K562 (cell line): ENCODE measurements around the gene CCDC78. TPM values are rescaled to one million over a fixed set of nuclear protein-coding genes. Genes with fewer than 3 reads are reported as not detected.

ENCODE experiments used
- ARID3A ChIP-seq: IDR thresholded peaks from 2 replicates; pipeline ENCODE4 v1.6.1; 2012; ENCODE audit warnings: low read depth, low read length, improper control_type of control experiment, borderline replicate concordance
- CREM ChIP-seq: IDR thresholded peaks from 2 replicates; pipeline ENCODE4 v1.6.1; 2014; ENCODE audit warnings: antibody characterized with exemption, low read depth
- DEAF1 ChIP-seq: fragments of 450-650 bp; formaldehyde crosslinking; IDR thresholded peaks from 2 replicates; pipeline ENCODE4 v1.4.0; 2020; ENCODE audit warnings: mild to moderate bottlenecking, moderate library complexity
- HMGXB4 ChIP-seq: sonication (generic); formaldehyde crosslinking; IDR thresholded peaks from 2 replicates; pipeline ENCODE4 v1.8.1; 2023; ENCODE audit warnings: mild to moderate bottlenecking, missing genetic modification reagents
- RBFOX2 ChIP-seq: fragments of 200-400 bp; formaldehyde crosslinking; IDR thresholded peaks from 2 replicates; pipeline ENCODE4 v1.6.1; 2017; ENCODE audit warnings: low read depth, mild to moderate bottlenecking, low read length, moderate library complexity
- REST ChIP-seq, 2 experiments: fragments of 450-650 bp; formaldehyde crosslinking in 1 of 2; IDR thresholded peaks; 2 replicates each; pipeline versions ENCODE4 v1.4.0 to v1.6.1; 2014 to 2020; ENCODE audit warnings: mild to moderate bottlenecking in 2 of 2, borderline replicate concordance in 1 of 2, low read depth in 1 of 2
- RFX1 ChIP-seq: fragments of 450-650 bp; IDR thresholded peaks from 2 replicates; pipeline ENCODE4 v1.6.1; 2016; ENCODE audit warnings: mild to moderate bottlenecking, moderate library complexity
- TFAP4 ChIP-seq: sonication (generic); formaldehyde crosslinking; IDR thresholded peaks from 2 replicates; pipeline ENCODE4 v1.8.0; 2022; ENCODE audit warnings: missing genetic modification reagents, mild to moderate bottlenecking, moderate library complexity, borderline replicate concordance
- XRCC5 ChIP-seq: fragments of 200-400 bp; formaldehyde crosslinking; IDR thresholded peaks from 2 replicates; pipeline ENCODE4 v1.6.1; 2017; ENCODE audit warnings: low read depth, mild to moderate bottlenecking, low read length
- ZNF324 ChIP-seq: fragments of 250-450 bp; sonication (Bioruptor Pico); IDR thresholded peaks from 2 replicates; pipeline ENCODE4 v1.4.0; 2020; ENCODE audit warnings: mild to moderate bottlenecking
- polyA plus RNA-seq, 8 experiments: library from polyadenylated mRNA; depleted of rRNA in 4 of 8; stranded (reverse) in 5 of 8; unstranded in 3 of 8; fragments of >200 nt; fragmentation: Nextera tagmentation in 2 of 8; fragmentation: Illumina TruSeq in 1 of 8; extraction: Ambion mirVana in 2 of 8; extraction: Trizol in 1 of 8; gene quantifications; 2 replicates each; pipeline versions ENCODE4 v1.2.1 to v1.2.3, GENCODE V29; 2011 to 2014; ENCODE audit warnings: inconsistent platforms in 1 of 8, missing spikeins in 1 of 8
- total RNA-seq, 7 experiments: library from RNA; depleted of rRNA in 6 of 7; stranded (reverse); fragments of >200 nt in 6 of 7; fragmentation: Illumina TruSeq in 2 of 7; extraction: Trizol in 2 of 7; gene quantifications; 2 replicates each; pipeline versions ENCODE4 v1.2.1 to v1.2.3, GENCODE V29; 2011 to 2021; ENCODE audit warnings: low replicate concordance in 1 of 7

Gene CCDC78
- total and polyA plus RNA-seq, 9 of the 15 experiments (the other 6 are each of a cell fraction or from before 2014, with no cell fraction given) = 0.24 to 17.7 (median 2.9) TPM

GRCh38 chr16:711548-712320, 14.5 kb downstream of the CCDC78 start (continued):
- TF ChIP-seq REST (IDR thresholded peaks at IDR 0.05; ENCODE audit: borderline replicate concordance) = peak; percentile 83
- no peak for TF ChIP-seq REST (CRISPR knock-in tag; IDR thresholded peaks at IDR 0.05; ENCODE audit: low read depth)
- 0 out of 2 replicates have a peak, but pooled peaks have one; percentile 73 for TF ChIP-seq XRCC5
- TF ChIP-seq DEAF1 (CRISPR knock-in tag) = peak; percentile 79
- peak; percentile 47; the same call in 1 of the 2 replicates for TF ChIP-seq CREM
- TF ChIP-seq RFX1 = peak; percentile 30; the same call in 1 of the 2 replicates
- TF ChIP-seq TFAP4 (CRISPR knock-in tag) = peak; percentile 70
- 0 out of 2 replicates have a peak, but pooled peaks have one; percentile 39 for TF ChIP-seq HMGXB4
- TF ChIP-seq RBFOX2 = 0 out of 2 replicates have a peak, but pooled peaks have one; percentile 15
- TF ChIP-seq ARID3A = no peak
- no peak for TF ChIP-seq ZNF324 (CRISPR knock-in tag)
